GM19324 (cell line): Measurements from ENCODE around the gene CLDN9.
A peak's percentile ranks its signal among the peaks of the same experiment; 100 is the strongest.

Experiments used
- ATAC-seq: cut with Tn5 transposase; IDR thresholded peaks from one replicate; pipeline ENCODE4 v1.9.1; 2021; ENCODE audit warnings: mild to moderate bottlenecking, moderate library complexity; ENCODE audit not compliant: unreplicated experiment, low FRiP score

The CLDN9 gene

DNA sequence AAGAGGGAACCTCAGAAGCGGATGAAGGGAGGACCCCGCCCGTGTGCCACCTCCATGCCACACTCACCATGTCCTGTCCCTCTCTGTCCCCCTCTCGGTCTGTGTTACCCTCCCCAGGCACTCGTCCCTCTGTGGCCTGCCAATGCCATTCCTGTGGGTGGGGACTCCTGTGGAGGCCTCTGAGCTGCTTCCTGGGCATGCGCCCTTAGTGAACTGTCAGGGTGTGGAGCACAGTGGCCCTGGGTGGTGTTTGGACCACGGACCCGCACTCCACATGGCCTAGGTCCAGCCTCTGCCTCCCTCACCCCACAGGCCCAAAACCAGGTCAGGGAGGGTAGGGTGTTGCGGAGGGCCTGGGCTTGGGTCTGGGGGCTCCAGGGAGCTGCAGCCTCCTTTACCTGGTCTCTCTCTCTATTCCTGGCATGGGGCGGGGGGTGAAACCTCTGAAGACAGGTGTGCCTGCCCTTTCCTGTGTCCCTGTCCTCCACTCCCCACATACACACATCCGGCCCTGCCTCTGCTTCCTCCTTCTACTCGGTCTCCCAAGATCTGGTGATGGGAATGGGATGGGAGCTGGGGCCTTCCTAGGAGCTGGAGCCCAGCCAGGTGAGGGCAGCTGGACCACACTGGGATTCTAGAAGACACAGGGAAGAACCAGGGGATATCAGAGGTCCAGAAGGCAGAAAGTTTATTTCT lies 21.0 kb upstream of the CLDN9 start:
- no peak for ATAC-seq

DNA sequence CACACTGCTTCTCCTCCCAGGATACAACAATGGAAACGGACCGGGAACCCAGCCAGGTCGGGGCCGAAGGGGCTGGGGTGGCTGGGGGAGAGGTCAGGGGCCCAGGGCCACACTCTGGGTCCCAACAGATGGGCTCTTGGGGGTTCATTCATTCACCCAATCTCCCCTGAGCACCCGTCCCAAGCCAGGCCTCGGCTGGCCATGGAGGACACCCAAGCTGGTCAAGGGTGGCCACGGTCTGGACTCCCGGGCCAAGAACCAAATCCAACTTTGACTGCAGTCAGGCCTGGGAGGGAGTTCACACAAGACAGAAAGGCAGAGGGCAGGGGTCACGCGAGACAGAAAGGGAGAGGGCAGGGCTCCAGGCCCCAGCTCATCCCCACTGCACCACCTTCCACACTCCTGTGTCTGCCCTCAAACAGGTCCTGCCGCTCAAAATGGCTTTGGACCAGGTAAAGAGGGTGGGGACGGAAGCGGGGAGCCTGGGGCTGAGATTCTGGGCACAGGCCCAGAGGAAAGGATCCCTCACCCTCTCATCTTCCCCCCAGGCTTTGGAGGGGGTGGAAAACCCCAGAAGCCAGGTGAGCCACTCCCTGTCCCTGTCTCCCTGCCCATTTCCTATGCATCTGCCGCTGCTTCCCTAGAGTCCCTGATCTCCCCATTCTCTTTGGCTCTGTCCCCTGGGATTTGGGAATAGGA lies 20.2 kb upstream of the CLDN9 start:
- ATAC-seq, result no peak

DNA sequence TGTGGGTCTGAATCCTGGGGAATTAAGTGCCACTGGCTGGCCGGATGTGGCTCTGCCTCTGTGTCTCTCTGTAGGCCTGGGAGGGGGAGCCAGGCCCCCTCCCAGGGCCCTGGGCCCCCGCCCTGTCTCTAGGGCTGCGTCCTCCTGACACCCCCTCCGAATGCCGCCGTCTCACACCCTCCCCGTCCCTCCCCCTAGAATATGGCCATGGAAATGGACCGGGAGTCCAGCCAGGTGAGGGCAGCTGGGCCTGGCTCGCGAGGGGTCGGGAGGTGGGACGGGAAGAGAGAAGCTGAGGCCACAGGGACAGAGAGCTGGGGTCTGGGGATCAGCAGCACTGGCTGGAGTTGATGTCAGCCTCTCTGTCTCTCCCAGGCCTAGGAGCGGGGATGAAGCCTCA lies 16.4 kb upstream of the CLDN9 start:
- no peak for ATAC-seq

DNA sequence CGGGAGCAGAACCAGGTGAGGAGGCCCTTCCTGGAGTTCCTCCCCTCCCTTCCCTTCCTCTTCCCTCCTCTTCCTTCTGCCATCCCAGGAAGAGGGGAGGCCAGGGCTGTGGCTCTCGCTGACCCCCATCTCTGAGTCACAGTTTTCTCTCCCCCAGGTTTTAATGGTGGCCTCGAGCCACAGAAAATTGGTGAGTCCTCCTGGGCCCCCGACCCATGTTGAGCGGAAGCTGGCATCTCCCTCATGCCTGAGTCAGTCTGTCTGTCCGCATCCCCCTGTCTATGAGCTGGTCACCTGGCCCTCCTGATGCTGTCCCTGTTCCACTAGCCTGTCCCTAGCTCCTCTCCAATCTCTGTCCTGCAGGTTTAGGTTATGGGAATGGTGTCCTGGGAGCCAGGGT lies 12.8 kb upstream of the CLDN9 start:
- ATAC-seq, result no peak

DNA sequence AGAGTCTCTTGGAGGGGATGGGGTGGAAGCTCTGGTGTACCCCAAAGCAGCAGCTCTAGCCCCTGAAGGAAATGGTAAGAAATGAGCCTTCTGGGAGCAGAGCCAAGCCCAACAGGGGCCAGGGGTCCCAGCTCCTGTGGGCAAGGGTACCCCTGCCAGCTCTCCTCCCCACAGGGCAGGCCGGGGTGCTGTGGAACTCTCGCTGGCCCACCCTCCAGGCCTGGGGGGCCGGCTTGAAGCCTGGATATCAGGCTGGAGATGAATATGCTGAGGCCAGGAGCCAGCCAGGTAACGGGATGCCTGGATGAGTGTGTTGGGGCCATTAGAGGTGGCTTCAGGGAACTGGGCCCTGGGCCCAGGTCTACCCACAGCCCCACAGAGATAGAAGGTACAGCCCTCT lies 12.2 kb upstream of the CLDN9 start:
- no peak for ATAC-seq

DNA sequence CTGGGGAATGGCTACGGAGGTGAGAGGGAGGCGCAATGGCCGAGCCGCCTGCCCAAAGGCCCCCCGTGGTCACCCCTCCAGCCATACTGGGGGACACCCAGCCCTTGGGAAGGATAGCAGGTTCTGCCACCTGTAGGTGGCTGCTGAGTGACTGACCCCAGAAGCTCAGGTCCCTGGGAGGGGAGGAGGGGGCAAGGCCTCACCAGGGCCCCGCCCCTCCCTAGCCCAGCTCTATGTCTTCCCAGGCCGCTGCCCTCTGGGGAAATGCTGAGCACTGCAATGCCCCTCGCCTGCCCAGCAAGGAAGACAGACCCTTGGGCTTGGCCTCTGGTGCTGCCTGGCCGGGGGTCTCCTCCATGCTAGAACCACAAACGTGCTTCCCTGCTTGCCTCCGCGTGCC lies 11.4 kb upstream of the CLDN9 start:
- no peak for ATAC-seq

DNA sequence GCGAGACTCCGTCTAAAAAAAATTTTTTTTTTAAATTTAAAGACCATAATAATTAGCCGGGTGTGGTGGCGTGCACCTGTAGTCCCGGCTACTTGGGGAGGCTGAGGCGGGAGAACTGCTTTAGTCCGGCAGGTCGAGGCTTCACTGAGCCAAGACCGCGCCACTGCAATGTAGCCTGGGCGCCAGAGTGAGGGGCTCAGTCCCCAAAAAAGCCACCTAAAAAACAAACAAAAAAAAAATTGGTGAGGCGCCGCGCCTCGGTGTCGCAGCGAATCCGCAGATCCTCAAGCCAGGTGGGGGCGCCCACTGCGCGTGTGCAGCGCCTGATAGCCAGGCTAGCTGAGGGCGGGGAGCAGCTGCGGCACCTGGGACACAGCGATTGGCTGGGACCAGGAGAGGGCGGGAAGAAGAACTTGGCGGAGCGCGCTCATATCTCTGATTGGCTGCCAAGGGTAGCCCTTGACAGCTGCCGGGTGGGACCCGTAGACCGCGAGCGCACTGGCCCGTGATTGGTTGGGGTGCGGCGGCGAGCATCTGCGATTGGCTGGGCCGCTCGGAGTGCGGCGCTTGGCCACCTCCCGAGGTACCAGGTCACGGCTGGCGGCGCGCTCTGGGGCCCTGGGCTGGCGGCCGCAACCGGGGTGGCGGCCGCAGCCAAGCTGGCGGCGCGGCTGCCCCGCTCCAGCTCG lies 9.0 kb upstream of the CLDN9 start:
- ATAC-seq, result peak; percentile 94

DNA sequence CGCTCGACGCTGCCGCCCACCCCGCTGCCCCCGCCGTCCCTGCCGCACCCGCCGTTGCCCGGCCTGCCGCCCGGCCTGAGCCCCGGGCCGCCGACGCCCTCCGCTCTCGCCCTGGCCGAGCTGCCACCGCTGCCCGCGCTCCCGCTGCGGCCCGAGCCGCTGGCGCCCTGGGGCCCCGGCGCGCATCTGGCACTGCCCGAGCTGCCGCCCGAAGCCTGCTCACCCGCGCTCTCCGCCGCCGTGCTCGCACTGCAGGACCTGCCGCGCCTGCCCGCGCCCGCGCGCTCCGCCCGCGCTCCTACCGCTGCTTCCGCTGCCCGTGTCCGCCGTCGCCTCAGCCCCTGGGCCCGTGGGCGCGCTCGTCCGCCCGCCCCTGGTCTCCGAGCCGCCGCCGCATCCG lies 8.4 kb upstream of the CLDN9 start:
- ATAC-seq, result peak; percentile 17

DNA sequence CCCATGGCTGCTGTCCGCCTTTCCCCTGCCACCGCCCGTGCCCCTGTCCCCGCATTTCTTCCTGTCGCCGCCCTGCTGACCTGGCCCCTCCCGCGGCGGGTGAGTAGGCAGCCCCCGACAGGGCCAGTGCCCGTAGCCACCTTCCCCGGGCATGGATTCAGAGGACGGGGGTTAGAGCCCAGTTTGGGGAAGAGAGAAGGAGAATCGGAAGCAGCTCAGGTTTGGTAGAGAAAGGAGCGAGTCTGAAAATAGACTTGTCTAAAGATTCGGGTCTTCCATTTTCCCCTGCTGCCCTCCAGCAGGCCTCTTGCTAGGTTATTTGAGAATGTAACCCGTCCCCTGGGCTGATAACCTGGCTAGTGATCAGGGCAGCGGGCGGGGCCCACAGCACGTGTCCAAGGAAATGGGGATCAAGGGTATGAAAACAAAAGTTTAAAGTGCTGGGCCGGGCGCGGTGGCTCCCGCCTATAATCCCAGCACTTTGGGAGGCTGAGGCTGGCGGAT lies 7.9 kb upstream of the CLDN9 start:
- no peak for ATAC-seq

DNA sequence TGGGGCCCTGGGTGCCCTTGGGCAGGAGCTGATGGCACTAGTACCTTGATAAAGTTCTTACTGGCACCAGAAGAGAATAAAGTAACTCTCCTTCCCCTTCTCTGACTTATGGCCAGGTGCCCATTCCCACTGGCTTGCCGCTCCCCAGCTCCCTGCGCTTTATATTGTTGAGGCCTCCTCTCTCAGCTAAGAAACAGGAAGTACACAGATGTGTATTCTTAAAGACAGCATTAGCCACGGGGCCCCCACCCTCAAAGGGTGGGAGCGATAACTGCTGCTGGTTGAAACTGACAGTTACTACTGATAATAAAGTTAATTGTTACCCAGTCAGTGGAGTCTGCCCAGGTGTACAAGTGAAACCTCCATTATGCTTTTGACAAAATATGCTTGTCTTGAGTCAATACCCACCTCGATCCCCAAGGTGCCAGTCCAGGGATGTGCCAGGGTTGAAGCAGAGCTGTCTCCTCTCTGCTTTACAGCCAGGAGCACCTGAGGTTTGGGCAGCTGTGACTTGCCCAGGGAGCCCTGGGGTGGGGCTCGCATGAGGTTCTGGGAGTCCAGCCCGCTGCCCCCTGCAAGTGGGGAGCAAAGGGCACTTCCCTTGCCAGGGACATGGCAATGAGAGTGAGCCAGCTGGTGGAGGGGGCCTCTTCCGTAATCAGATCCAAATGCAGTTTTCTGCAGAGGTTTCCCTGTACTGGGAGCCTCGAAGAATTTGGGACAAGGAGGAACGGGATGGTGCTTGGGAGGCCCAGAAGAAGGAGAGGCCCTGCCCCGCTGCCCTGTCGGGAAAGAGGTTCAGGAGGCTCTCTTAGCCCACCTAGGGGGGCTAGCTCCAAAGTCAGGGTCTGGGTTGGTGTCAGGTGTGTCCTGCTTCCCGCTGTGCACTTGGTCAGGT lies 5.4 kb upstream of the CLDN9 start:
- ATAC-seq, result no peak

DNA sequence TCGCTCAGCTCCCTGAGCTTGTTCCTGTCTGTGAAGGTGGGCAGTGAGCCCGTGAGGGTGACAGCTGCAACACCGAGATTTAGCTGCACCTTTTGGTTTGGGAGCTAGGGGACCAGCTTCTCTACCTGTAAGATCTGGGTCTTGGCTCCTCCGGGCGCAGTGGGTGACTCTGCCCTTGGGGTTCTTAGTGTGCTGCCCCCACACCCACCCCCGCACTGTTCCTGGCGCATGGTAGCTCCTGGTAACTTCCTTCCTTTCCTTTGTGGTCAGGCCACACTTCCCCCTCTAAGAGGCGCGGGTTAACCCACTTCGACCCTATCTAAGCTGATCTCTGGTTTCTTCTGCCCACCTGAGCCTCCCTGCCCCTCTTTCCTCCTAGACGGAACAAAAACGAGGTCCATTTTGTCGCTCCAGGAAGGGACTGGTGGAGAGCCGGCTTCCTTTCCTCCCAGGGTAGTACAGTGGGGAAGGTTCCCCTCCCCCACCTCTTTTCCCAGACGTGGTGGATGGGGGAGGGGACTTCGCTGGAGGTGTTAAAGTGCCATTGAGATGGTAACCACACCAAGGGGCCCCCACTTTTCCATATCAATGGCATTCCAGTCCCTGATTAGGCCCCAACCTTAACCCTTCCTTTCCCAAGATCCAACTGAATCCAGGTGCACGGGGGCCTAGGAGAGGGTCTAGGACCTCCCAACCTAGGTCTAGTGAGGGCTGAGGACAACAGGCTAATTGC lies 4.6 kb upstream of the CLDN9 start:
- ATAC-seq, result no peak

DNA sequence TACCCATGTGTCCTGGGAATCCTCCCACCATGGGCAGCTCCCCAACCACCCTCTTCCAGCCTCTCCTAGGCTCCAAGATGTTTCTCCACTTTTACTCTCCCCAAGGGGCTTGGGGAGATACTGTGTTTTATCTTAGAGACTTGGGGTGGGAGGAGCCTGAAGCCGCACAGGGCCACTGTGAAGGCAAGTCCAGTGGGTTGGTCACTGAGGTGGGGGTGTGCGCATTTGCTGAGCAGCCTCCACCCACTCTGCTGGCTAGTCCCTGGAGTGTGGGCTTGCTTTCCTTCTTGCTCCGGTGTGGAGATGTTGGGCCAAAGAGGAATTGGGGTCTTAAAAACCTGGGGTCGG lies 4.1 kb upstream of the CLDN9 start:
- ATAC-seq, result no peak

DNA sequence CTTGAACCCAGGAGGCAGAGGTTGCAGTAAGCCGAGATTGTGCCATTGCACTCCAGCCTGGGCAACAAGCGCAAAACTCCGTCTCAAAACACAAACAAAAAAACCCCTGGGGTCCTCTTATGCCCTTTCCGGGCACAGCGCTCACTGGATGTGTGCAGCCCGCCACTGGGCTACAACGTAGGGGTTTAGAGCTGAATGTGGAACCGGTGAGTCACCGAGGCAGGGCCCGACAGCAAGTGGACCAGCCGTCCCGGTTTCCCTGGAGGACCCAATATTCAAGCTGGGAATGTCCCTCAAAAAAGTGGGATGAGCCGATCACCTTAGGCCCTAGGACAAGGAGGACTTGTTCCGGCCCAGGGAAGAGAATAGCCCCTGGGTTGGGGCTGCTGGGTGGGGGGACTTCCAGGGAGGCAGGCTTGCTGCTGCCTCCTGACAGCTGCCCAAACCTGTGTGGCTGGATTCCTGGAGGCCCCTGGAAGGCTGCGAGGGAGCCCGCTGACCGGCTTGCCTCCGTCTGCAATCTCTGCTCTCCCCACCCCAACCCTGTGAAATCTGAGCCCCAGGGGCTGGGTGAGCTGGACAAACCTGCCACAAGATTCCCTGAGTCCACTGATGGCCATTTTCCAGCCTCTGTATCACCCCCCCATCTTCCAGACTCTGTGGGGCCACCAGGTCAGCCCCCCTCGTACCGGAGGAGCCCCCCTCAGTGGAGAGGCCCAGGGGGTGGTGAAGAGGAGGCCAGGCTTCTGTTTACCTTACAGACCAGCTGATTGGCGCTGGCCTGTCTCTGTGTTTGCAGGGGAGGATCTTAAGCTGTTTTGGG lies 2.9 kb upstream of the CLDN9 start:
- ATAC-seq, result no peak

DNA sequence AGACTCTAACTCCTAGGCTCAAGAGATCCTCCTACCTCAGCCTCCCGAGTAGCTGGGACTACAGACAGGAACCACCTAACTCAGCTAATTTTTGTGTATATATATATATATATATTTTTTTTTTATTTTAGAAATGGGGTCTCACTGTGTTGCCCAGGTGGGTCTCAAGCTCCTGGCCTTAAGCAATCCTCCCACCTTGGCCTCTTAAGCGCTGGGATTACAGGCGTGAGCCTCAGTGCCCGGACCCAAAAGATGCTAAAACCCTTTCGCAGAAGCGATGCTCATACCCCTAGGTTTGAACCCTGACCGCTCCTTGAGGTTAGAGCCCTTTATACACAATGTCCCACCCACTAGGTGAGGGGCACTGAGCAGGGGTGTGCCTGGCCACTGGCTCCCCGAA lies 2.2 kb upstream of the CLDN9 start:
- no peak for ATAC-seq

DNA sequence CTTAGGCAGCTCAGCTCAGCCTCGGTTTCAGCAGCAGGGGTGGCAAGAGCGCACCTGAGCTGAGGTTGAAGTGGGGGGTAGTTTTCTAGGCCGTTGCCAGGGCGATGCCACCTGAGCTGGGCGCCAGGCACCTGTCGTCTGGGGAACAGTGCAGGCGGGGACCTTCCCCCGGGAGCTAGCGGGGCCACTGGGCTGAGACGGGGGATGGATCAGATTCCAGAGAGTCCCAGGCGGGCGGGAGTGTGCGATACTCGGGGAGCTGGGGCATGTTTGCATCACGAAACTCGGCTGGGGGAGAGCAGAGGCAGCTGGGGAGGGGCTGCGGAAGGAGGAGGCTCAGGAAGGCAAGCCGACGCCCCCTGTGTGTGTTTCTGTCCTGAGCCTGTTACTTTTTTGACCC lies 477 bp upstream of the CLDN9 start:
- ATAC-seq, result no peak

DNA sequence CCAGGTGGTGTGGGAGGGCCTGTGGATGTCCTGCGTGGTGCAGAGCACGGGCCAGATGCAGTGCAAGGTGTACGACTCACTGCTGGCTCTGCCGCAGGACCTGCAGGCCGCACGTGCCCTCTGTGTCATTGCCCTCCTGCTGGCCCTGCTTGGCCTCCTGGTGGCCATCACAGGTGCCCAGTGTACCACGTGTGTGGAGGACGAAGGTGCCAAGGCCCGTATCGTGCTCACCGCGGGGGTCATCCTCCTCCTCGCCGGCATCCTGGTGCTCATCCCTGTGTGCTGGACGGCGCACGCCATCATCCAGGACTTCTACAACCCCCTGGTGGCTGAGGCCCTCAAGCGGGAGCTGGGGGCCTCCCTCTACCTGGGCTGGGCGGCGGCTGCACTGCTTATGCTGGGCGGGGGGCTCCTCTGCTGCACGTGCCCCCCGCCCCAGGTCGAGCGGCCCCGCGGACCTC lies 798 bp downstream of the CLDN9 start:
- ATAC-seq, result no peak

DNA sequence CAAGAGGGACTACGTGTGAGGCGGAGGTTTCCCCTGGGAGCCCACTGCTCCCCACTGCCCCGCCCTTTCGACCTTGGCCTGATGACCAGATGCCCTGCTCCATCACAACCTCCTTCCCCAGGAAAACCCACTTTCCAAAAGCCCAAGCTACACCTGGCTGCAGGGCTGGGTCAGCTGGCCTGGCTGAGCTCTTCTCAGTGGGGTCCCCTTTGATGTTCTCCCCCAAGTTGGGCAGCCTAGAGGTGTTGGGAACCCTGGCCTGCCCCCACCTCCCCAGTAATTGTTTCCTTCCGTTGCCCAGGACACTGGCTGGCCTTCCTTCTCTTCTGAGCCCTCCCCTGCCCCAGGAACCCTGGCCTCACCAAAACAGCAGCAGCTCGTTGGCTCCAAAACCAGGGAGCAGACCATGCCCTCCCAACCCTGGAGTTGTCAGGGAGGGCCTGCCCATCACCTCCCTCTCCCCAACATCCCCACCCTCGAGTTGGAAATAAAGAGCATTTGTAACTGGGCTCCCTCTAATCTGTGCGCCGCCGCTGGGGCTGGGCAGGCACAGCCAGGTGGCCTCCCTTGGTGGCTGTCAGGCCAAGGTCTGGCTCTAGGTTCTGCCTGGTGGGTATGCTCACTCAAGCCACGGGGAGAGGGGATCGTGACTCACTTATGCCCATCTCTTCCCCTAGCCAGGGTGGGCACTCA lies 1.4 kb downstream of the CLDN9 start:
- no peak for ATAC-seq

DNA sequence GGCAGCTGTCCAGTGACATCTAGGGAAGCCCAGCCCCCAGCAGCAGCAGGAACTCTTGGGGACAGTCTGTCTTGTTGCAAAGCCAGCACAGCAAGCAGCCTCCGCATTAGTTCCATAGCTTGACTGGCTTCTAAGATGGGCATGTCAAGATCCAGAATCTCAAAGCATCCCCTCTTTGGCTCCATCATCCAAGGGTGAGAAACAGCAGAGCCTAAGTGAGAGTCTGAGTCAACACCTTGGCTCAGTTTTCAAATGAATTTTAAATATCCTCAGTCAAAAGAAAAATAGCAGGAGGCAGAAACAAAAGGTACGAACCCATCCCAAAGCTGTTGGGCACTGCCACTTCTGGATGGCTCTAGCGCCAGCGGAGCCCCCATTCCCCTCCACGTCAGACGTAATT lies 2.2 kb downstream of the CLDN9 start:
- no peak for ATAC-seq
